Breast epithelium (tissue), 4 donors: ENCODE data around the gene UTP3. TPM values are rescaled to one million over a fixed set of nuclear protein-coding genes. Genes with fewer than 3 reads are reported as not detected.

Experiments used
- DNase-seq, 2 donors: peaks; one replicate each; pipeline ENCODE4 v3.0.0-alpha.2; 2019; ENCODE audit warnings: low spot score in 2 of 2
- H3K27ac ChIP-seq, 2 donors: fragments of 200-600 bp; sonication (generic) in 1 of 2; one replicate each; pipeline ENCODE4 v1.5.1; 2016 to 2019; ENCODE audit warnings: mild to moderate bottlenecking in 1 of 2
- H3K27me3 ChIP-seq, 2 donors: fragments of 200-600 bp; sonication (generic) in 1 of 2; one replicate each; pipeline versions ENCODE4 v1.5.1 to v1.6.0; 2017 to 2019; ENCODE audit warnings: control low read depth in 1 of 2, mild to moderate bottlenecking in 1 of 2
- H3K36me3 ChIP-seq: fragments of 200-600 bp; one replicate; pipeline ENCODE4 v1.5.1; 2019
- H3K4me1 ChIP-seq, 2 donors: fragments of 200-600 bp; sonication (generic); one replicate each; pipeline ENCODE4 v1.5.1; 2016 to 2019; ENCODE audit warnings: control low read depth in 1 of 2
- H3K4me3 ChIP-seq, 3 donors: fragments of 200-600 bp; sonication (generic); 1 replicate in 2 of 3; 2 replicates in 1 of 3; pipeline ENCODE4 v1.5.1; 2016 to 2019; ENCODE audit warnings: mild to moderate bottlenecking in 3 of 3, moderate library complexity in 2 of 3
- H3K9me3 ChIP-seq, 2 donors: fragments of 200-600 bp; sonication (generic) in 1 of 2; one replicate each; pipeline ENCODE4 v1.5.1; 2016 to 2019; ENCODE audit warnings: control low read depth in 1 of 2
- CTCF ChIP-seq, 3 donors: fragments of 450-650 bp; IDR thresholded peaks; one replicate each; pipeline ENCODE4 v1.5.1; 2016 to 2017; ENCODE audit warnings: antibody characterized with exemption in 3 of 3, mild to moderate bottlenecking in 3 of 3, moderate library complexity in 3 of 3
- POLR2A ChIP-seq: fragments of 450-650 bp; IDR thresholded peaks from one replicate; pipeline ENCODE4 v1.6.1; 2016; ENCODE audit warnings: antibody characterized with exemption, mild to moderate bottlenecking, moderate library complexity
- POLR2AphosphoS5 ChIP-seq, 3 donors: sonication (generic); formaldehyde crosslinking; IDR thresholded peaks; one replicate each; pipeline ENCODE4 v1.6.1; 2017; ENCODE audit warnings: antibody characterized with exemption in 3 of 3
- intact Hi-C: fragments of 100-400 bp; cut with DNase I; formaldehyde crosslinking; loops from one replicate; pipeline ENCODE4 v1.15.1; 2023; ENCODE audit warnings: low total_unique reads
- total RNA-seq, 3 donors: library from RNA; depleted of rRNA; stranded (reverse); fragments of >200 nt; gene quantifications; one replicate each; pipeline ENCODE4 v1.1.0, GENCODE V29; 2016

Gene UTP3
- total RNA-seq, 3 donors from 2014 or later: 18.9 to 22.0 (median 19.3) TPM

DNA sequence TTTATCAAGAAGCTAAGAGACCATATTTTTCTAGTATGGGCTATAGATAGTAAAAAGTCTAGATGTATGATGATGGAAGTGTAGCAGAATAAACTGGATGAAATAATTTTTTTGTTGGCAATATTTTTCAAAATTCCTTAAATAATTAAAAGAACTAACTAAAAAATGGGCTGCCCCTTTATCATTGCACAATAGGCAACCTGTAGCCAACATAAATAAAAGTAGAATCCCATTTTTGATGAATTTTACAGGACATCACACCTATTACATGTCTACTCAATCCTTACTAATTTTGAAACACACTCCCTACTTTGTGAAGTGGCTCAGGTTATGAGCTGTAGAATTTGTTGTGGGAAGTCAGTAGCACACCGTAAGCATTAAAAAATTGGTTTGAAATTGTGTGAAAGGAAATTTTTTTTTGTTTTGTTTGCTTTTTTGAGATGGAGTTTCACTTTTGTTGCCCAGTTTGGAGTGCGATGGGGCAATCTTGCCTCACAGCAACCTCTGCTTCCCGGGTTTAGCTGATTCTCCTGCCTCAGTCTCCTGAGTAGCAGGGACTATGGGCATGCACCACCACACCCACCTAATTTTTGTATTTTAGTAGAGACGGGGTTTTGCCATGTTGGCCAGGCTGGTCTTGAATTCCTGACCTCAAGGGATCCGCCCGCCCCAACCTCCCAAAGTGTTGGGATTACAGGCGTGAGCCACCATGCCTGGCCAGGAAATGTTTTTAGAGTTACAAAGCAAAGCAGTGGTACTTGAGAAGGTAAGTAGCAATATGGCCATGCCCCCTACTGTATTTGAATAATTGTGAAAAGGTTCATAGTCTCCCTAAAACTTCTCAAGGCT, 24.5 kb downstream of the UTP3 start:
- DNase-seq: no peak
- Histone ChIP-seq H3K4me3 (no peak overlapping the region), H3K27me3 (no peaks in the 10 kb centered on the region), H3K27ac (no peak overlapping the region), H3K4me1 (no peaks in the 10 kb centered on the region), H3K9me3 (no peaks in the 10 kb centered on the region), H3K36me3 (no peaks in the 10 kb centered on the region)
- TF ChIP-seq POLR2A (no peak), POLR2AphosphoS5 (IDR thresholded peaks at IDR 0.05) (no peak), CTCF (IDR thresholded peaks at IDR 0.05) (no peak)
- intact Hi-C loops: no loop called here

DNA sequence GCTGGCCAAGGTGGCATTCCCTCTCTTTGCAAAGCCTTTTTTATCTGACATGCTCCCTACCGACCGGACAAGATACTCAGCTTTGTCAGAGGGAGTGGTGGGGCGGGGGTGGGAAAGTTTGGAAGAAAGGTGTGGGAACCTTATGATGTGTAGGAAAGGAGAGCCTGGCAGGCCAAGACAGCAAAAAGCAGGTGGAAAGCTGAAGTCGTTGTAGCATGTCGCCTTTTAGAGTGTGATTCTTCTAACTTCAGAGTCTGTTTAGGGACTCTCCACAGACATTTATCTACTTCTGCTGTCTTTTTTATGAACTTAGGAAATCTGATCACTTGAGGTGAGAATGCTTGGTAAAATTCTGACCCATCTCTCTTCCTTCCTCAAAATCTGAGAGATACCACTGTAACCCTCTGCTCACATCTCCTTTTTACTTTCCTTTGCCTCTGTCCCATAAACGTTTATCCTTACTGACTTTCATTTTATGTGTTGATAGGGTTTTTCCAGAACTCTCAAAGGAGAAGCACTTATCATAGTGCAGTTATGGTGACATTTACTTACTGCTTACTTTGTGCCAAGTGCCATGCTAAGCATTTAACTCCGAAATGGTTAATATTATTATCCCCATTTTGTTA, 25.2 kb downstream of the UTP3 start:
- Histone ChIP-seq H3K4me3 (no peak overlapping the region), H3K27me3 (no peaks in the 10 kb centered on the region), H3K36me3 (no peaks in the 10 kb centered on the region), H3K4me1 (no peaks in the 10 kb centered on the region), H3K27ac (no peak overlapping the region), H3K9me3 (no peaks in the 10 kb centered on the region)
- intact Hi-C loops: no loop called here
- no peak for DNase-seq
- TF ChIP-seq CTCF (IDR thresholded peaks at IDR 0.05): no peak
- TF ChIP-seq POLR2AphosphoS5 (IDR thresholded peaks at IDR 0.05): no peak
- TF ChIP-seq POLR2A: no peak

GRCh38 chr4:70714079-70714887, 26.0 kb downstream of the UTP3 start:
- no peak overlapping the region for H3K27ac ChIP-seq
- H3K4me1 ChIP-seq: no peaks in the 10 kb centered on the region
- intact Hi-C loops: no loop called here
- TF ChIP-seq POLR2AphosphoS5 (IDR thresholded peaks at IDR 0.05) (no peak), CTCF (IDR thresholded peaks at IDR 0.05) (no peak), POLR2A (no peak)
- no peaks in the 10 kb centered on the region for H3K36me3 ChIP-seq
- no peaks in the 10 kb centered on the region for H3K9me3 ChIP-seq
- no peak overlapping the region for H3K4me3 ChIP-seq
- H3K27me3 ChIP-seq: no peaks in the 10 kb centered on the region
- DNase-seq: no peak

DNA sequence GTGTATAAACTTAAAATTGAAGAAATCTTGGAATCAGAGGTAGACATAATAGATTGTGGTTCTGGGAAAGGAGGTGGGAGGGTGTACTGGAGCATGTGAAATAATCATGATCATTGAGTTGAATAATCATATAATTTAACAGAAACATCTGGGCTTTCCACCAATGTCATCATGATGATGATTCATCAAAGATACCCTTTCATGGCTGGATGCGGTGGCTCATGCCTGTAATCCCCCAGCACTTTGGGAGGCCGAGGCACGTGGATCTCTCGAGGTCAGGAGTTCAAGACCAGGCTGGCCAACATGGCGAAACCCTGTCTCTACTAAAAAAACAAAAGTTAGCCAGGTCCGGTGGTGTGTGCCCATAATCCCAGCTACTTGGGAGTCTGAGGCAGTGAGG, 26.8 kb downstream of the UTP3 start:
- no peaks in the 10 kb centered on the region for H3K9me3 ChIP-seq
- no peaks in the 10 kb centered on the region for H3K36me3 ChIP-seq
- no peaks in the 10 kb centered on the region for H3K27me3 ChIP-seq
- DNase-seq: no peak
- H3K27ac ChIP-seq: no peak overlapping the region
- H3K4me3 ChIP-seq: no peak overlapping the region
- H3K4me1 ChIP-seq: no peaks in the 10 kb centered on the region
- TF ChIP-seq POLR2A: no peak
- TF ChIP-seq CTCF (IDR thresholded peaks at IDR 0.05): no peak
- TF ChIP-seq POLR2AphosphoS5 (IDR thresholded peaks at IDR 0.05): no peak
- intact Hi-C loops: no loop called here
